Tibial nerve (tissue), 4 donors: ENCODE results near the gene ANKRD9.

Experiments used
- EP300 ChIP-seq, 2 donors: sonication (generic); formaldehyde crosslinking; IDR thresholded peaks; one replicate each; pipeline ENCODE4 v1.6.1; 2017; ENCODE audit warnings: antibody characterized with exemption in 2 of 2, mild to moderate bottlenecking in 1 of 2
- TF ChIP-seq, protein P1 (sequence below), 5 experiments: fragments of 200-600 bp in 3 of 5; fragments of 450-650 bp in 2 of 5; sonication (generic) in 3 of 5; IDR thresholded peaks; one replicate each; pipeline ENCODE4 v1.5.1; 2016 to 2019; ENCODE audit warnings: antibody characterized with exemption in 5 of 5, mild to moderate bottlenecking in 3 of 5, moderate library complexity in 2 of 5

DNA sequence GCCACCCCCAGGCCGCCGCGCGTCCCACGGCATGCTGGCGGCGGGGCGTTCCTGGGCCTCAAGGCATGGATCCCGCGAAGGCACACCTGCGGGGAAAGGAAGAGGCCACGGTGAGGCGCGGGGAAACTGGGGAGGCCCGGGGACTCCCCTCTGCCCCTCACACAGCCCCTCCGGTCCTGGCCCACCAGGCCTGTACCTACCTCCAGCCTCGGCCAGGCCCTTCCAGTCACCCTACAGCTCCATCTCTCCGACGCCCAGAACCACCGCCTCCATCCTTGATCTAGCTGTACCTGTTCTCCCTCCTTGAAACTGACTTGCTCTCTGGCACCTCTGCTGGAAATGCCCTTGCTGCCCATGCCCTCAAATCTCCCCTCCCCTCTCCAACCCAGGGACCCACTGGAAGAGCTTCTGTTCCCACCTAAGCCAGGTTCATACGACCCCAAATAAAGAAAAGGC is 1.7 kb downstream of the ANKRD9 start:
- TF ChIP-seq, protein P1, sequence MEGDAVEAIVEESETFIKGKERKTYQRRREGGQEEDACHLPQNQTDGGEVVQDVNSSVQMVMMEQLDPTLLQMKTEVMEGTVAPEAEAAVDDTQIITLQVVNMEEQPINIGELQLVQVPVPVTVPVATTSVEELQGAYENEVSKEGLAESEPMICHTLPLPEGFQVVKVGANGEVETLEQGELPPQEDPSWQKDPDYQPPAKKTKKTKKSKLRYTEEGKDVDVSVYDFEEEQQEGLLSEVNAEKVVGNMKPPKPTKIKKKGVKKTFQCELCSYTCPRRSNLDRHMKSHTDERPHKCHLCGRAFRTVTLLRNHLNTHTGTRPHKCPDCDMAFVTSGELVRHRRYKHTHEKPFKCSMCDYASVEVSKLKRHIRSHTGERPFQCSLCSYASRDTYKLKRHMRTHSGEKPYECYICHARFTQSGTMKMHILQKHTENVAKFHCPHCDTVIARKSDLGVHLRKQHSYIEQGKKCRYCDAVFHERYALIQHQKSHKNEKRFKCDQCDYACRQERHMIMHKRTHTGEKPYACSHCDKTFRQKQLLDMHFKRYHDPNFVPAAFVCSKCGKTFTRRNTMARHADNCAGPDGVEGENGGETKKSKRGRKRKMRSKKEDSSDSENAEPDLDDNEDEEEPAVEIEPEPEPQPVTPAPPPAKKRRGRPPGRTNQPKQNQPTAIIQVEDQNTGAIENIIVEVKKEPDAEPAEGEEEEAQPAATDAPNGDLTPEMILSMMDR (IDR thresholded peaks at IDR 0.05), result no peak
- TF ChIP-seq EP300 (IDR thresholded peaks at IDR 0.05), result no peak
